ENCODE measurements around the gene RELN.

The RELN gene

GRCh38 chr7:103668279-103668941 is 321.0 kb downstream of the RELN start:
- no peak for DNase-seq

- no peak for DNase-seq
Observed at GRCh38 chr7:103666326-103666725, 323.1 kb downstream of the RELN start.

- no peak for DNase-seq
Observed at GRCh38 chr7:103664577-103664976, 324.9 kb downstream of the RELN start.

- DNase-seq, result no peak
Observed at GRCh38 chr7:103660455-103661371, 328.7 kb downstream of the RELN start.

- no peak for DNase-seq
Observed at GRCh38 chr7:103658055-103659005, 331.1 kb downstream of the RELN start.

- DNase-seq, result no peak
Observed at GRCh38 chr7:103657474-103657894, 332.0 kb downstream of the RELN start.

- DNase-seq, result no peak
Observed at GRCh38 chr7:103656221-103656620, 333.2 kb downstream of the RELN start.

GRCh38 chr7:103651593-103652377 is 337.7 kb downstream of the RELN start:
- no peak for DNase-seq

- DNase-seq, result no peak
Observed at GRCh38 chr7:103649052-103649451, 340.4 kb downstream of the RELN start.

- DNase-seq, result no peak
Observed at GRCh38 chr7:103648135-103648534, 341.3 kb downstream of the RELN start.

GRCh38 chr7:103644319-103644718 is 345.1 kb downstream of the RELN start:
- no peak for DNase-seq

- no peak for DNase-seq
Observed at GRCh38 chr7:103640031-103640779, 349.3 kb downstream of the RELN start.

- DNase-seq, result no peak
Observed at GRCh38 chr7:103637726-103638125, 351.7 kb downstream of the RELN start.

GRCh38 chr7:103637094-103637493 is 352.4 kb downstream of the RELN start:
- DNase-seq, result no peak

- DNase-seq, result no peak
Observed at GRCh38 chr7:103636153-103636552, 353.3 kb downstream of the RELN start.

GRCh38 chr7:103632972-103633371 is 356.5 kb downstream of the RELN start:
- no peak for DNase-seq

- DNase-seq, result no peak
Observed at GRCh38 chr7:103632005-103632639, 357.3 kb downstream of the RELN start.

GRCh38 chr7:103630318-103630717 is 359.1 kb downstream of the RELN start:
- DNase-seq, result no peak

GRCh38 chr7:103628742-103629141 is 360.7 kb downstream of the RELN start:
- DNase-seq, result no peak

GRCh38 chr7:103626776-103627175 is 362.7 kb downstream of the RELN start:
- DNase-seq, result no peak

GRCh38 chr7:103622274-103622673 is 367.2 kb downstream of the RELN start:
- no peak for DNase-seq

Data from 8988T (cell line).